Measurements from ENCODE around the gene PDE4A.
A peak's percentile ranks its signal among the peaks of the same experiment; 100 is the strongest.

PDE4A gene

DNA sequence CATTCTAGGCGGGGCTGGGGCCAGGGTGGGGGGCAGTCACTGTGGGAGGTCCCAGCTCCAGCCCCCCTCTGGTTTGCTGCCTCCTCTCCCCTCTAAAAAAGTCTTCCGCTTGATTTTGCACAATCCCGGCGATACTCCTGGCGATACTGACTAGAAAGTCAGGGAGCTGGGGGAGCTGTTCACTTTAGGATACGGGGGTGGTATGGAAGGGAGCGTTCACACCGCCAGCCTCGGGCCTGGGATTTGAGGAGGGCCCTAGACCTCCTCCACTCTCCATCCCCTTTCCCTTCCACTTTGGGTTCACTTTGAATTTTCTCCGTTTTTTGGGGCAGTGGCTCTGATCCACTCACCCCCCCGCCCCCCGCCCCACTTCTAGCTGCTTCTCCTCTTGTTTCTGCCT, 47.8 kb downstream of the PDE4A start:
- no peak for DNase-seq

GRCh38 chr19:10471909-10472308, 51.6 kb downstream of the PDE4A start:
- no peak for DNase-seq

DNA sequence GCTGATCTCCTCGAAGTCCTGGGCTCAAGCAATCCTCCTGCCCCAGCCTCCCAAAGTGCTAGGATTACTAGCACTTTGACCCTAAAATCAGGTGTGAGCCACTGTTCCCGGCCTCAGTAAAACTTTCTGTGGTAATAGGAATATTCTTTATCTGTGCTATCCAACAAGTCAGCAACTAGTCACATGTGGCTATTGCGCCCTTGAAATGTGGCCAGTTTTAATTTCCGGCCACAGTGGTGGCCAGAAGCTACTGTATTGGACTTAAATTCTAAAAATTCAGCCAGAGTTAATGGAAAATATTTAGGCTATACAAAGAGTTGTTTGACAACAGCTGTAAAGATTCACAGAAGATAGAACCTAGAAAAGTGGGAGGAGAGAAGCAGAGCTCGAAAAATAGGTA, 52.9 kb downstream of the PDE4A start:
- DNase-seq, result no peak

- DNase-seq, result no peak
Measured at GRCh38 chr19:10474962-10475451, 54.7 kb downstream of the PDE4A start.

- DNase-seq, result no peak
Measured at GRCh38 chr19:10478476-10478875, 58.1 kb downstream of the PDE4A start.

DNA sequence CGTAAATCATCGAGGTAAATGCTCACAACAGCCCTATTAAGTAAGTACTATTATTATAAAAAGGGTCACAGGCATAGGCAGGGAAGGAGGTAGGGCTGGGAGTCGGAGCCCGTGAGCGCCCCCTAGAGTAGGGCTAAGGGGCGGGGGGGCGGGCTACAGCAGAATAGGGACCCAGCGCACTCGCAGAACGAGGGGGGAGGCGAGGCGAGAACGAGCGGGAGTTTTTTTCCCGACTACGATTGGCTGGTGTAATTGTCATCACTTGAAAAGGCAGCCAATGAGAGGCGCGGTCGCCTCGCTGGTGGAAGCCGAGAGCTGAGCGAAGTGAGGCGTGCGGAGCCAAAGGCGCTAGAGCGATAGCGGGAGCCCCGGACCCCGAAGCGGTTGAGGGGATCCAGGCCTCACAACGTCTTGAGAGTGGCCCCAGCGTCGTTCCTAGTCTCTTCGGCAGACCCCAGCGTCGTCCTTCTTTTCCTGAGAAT, 58.6 kb downstream of the PDE4A start:
- peak; percentile 90 for DNase-seq

DNA sequence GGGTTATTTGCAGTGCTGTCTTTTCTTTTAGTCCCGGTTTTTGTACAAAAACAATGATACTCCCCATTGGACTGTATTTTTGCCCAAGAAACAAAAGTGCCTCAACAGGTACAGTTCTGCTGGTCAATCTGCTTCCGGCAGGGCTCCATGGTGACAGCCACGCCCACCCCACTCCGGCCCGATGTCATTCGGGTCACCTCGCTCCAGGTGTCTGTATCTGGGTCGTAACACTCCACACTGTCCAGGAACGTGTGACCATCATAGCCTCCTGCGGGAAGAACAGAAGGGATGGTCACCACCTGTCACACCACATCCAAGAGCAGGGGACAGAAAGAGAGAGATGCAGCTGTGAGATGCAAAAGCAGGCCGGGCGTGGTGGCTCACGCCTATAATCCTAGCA, 66.2 kb downstream of the PDE4A start:
- DNase-seq, result no peak

DNA sequence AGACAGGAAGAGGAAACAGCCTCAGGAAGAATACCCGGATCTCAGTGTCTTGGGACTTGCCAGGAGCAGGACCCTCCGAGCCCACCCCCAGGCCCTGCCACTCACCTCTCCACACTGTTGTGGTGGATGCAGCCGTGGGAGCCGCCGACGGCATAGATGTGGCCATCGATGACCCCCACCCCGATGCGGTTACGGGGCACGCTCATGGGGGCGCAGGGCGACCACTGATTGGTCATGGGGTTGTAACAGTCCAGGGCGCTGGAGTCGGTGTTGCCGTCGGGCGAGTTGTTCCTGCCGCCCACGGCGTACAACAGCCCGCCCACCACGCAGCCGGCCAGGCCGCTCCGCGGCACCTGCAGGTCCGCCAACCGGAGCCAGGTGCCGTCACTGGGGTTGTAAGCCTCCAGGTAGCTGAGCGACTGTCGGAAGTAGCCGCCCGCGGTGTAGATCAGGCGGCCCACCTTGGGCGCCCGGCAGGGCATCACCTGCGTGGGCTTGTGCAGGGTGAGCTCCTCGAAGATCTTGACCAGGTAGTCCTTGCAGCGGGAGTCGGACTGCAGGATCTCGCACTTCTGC, 71.2 kb downstream of the PDE4A start:
- no peak for DNase-seq

GRCh38 chr19:10497371-10497770, 77.0 kb downstream of the PDE4A start:
- no peak for DNase-seq

GRCh38 chr19:10499550-10500246, 79.4 kb downstream of the PDE4A start:
- no peak for DNase-seq

DNA sequence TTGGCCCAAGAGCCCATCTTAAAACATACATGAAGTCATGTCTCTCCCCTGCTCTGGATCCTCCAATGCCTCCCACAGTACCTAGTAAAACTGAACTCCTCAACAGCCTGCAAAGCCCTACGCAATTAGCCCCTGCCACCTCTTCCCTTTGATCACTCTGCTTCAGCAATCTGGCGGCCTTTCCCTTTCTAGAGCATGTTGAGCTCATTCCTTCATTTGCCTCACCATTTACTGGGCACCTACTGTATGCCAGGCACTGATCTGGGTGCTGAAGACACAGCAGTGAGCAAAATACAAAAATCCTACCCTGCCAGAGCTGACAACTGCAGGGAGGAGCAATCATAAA, 79.9 kb downstream of the PDE4A start:
- no peak for DNase-seq

GRCh38 chr19:10501971-10502523, 81.7 kb downstream of the PDE4A start:
- peak; percentile 55 for DNase-seq

DNA sequence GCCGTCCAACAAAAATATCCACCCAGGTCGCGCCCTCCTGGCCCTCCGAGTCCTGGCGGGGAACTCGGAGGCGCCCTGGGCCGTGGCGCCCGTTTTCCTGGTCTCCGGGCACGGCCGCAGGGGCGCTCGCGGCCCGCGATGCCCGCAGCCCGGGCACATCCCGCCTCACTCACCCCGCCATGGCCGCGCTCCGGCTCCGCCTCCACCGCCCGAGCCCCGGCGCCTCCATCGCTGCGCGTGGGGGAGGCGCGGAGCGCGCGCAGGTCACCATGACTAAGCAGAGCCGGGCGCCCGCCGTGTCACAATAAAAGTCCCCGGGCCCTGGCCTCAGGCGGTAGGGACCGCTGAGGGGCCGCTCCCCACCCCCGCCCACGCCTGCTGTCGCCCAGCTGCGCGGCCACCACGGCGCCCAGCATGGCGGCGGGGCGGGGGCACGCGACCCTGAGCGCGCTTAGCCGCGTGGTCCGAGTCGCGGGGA, 82.2 kb downstream of the PDE4A start:
- peak; percentile 92 for DNase-seq

- DNase-seq, result peak; percentile 51
Measured at GRCh38 chr19:10503002-10503789, 82.9 kb downstream of the PDE4A start, which contains the start of gene KEAP1. Gene KEAP1, minus strand, starts transcription at chr19:10503356. Its CDS starts 3,323 bp downstream, at chr19:10500033.

DNA sequence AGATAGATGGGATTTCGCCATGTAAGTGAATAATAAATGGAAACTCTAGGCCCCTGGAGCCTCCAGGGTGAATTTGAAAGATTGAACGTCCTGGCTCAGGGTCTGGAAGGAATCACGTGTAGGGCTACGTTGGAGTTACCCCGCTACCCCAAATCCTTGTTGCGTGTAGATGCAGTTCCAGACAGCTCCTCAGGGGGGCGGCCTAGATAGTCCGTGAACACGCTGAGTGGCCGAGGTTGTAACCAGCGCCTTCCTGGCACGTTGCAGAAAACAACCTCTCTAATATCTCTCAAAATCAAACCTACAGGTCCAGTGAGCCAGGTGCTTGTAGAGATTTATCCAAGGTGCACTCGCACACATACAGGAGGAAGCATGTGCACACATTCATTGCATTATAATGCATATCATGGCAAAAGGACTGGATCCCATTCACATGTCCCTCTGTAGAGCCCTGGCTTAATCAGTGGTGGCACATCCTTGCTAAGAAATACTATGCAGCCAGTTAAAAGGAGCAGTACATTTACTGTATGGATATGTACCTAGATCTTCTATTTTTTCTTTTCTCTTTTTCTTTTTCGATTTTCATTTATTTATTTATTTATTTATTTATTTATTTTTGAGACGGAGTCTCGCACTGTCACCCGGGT, 85.4 kb downstream of the PDE4A start:
- DNase-seq, result peak; percentile 85

GRCh38 chr19:10508036-10508435, 87.7 kb downstream of the PDE4A start:
- DNase-seq, result no peak

DNA sequence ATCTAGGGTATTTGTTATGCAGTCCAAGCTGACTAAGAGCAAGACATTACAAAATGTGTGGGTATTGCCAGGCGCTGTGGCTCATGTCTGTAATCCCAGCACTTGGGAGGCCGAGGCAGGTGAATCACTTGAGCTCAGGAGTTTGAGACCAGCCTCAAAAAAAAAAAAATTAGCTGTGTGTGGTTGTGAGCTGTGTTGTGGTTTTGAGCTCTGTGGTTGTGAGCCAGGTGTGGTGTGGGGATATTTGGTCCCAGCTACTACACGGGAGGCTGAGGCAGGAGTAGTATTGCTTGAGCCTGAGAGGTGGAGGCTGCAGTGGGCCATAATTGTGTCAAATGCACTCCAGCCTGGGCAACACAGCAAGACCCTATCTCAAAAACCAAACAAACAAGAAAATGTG, 88.4 kb downstream of the PDE4A start:
- peak; percentile 37 for DNase-seq

- peak; percentile 70 for DNase-seq
Measured at GRCh38 chr19:10510301-10510802, 90.0 kb downstream of the PDE4A start.

DNA sequence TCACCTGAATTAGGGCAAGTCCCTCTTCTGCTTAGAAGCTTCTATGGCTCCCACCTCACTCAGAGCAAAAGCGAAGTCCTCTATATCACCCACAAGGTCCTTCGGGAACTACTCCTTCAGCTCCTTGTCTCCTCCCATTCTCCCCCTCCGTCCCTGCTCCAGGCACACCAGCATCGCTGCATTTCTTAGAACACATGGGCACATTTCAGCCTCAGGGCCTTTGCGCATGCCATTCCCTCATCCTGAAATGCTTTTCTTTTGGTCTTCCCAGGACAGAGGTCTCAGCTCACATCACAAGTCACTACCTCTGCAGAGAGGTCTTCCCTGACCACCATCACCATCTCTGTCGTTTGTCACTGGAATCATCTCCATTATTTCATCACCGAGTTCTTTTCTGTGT, 92.9 kb downstream of the PDE4A start:
- no peak for DNase-seq

- DNase-seq, result peak; percentile 36
Measured at GRCh38 chr19:10514211-10515145, 94.1 kb downstream of the PDE4A start.

GRCh38 chr19:10516064-10516385, 95.7 kb downstream of the PDE4A start:
- DNase-seq, result no peak

Data from activated naive CD4-positive, alpha-beta T cell treated with Interleukin-2 at 50 U/mL for 16 hours (primary cell).